Measurements from ENCODE around the gene ECE2.

ECE2 gene

GRCh38 chr3:184275961-184276910, at the start of gene ECE2:
TSS of gene ECE2 (plus strand) at chr3:184276022. CDS start at chr3:184276154, 132 bp downstream.
- DNase-seq = no peak

- DNase-seq = peak; percentile 43
Measured at GRCh38 chr3:184227481-184227935, 48.3 kb upstream of the ECE2 start.

- DNase-seq = no peak
Measured at GRCh38 chr3:184228376-184229137, 47.3 kb upstream of the ECE2 start.

GRCh38 chr3:184229394-184230080, 46.3 kb upstream of the ECE2 start, which contains the start of gene VWA5B2:
TSS of gene VWA5B2 (plus strand) at chr3:184229585. CDS start at chr3:184230529, 944 bp downstream.
- DNase-seq = peak; percentile 58

- DNase-seq = no peak
Measured at GRCh38 chr3:184230081-184230602, 45.7 kb upstream of the ECE2 start.

GRCh38 chr3:184230603-184231528, 45.0 kb upstream of the ECE2 start:
- no peak for DNase-seq

- no peak for DNase-seq
Measured at GRCh38 chr3:184231671-184232070, 44.2 kb upstream of the ECE2 start.

DNA sequence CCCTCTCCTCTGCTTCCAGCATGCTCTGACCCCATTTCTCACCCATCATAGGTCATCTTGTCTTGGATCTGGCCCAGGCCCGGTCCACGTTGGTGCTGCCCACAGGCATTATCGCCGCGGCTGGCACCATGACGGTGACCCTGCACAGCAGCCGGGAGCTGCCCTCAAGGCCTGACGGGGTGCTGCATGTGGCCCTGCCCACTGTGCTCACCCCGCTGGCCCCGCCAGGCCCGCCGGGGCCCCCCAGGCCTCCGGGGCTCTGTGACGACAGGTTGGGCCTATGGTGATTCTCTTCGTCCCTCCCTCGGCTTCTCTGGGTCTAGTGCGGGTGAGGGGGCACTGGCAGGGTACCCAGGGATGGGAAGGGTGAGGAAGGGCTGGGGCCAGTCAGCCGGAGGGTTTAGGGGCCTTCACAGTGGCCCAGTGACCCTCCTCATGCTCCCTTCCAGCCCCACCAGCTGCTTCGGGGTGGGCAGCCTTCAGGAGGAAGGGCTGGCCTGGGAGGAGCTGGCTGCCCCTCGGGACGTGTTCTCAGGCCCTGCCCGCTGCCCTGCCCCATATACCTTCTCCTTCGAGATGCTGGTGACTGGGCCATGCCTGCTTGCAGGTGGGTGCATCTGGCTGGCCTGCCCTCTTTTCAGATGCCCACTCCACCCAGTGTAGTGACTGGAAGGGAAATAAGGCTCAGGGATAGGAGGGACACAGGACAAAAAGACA, 42.5 kb upstream of the ECE2 start:
- no peak for DNase-seq

DNA sequence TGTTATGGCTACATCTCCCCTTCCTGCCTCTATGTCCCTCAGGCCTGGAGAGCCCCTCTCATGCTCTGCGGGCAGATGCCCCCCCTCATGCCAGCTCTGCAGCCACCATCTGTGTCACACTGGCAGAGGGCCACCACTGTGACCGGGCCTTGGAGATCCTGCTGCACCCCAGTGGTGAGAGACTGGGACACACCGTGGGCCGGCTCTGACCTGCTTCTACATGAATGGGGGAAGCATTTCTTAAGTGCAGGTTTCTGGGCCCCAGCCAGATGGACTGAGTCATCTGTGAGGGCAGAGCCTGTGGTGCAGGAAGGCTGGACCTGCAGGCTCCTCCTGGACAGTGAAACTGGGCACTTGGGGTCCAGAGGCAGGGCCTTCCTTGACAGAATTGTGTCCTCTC, 41.6 kb upstream of the ECE2 start:
- no peak for DNase-seq

- no peak for DNase-seq
Measured at GRCh38 chr3:184234671-184235380, 41.0 kb upstream of the ECE2 start.

- no peak for DNase-seq
Measured at GRCh38 chr3:184235381-184236032, 40.3 kb upstream of the ECE2 start.

GRCh38 chr3:184236033-184236410, 39.8 kb upstream of the ECE2 start:
- no peak for DNase-seq

GRCh38 chr3:184236636-184237035, 39.2 kb upstream of the ECE2 start:
- no peak for DNase-seq

- DNase-seq = no peak
Measured at GRCh38 chr3:184237211-184237610, 38.6 kb upstream of the ECE2 start.

GRCh38 chr3:184237807-184238206, 38.0 kb upstream of the ECE2 start:
- no peak for DNase-seq

- no peak for DNase-seq
Measured at GRCh38 chr3:184238246-184238818, 37.5 kb upstream of the ECE2 start.

DNA sequence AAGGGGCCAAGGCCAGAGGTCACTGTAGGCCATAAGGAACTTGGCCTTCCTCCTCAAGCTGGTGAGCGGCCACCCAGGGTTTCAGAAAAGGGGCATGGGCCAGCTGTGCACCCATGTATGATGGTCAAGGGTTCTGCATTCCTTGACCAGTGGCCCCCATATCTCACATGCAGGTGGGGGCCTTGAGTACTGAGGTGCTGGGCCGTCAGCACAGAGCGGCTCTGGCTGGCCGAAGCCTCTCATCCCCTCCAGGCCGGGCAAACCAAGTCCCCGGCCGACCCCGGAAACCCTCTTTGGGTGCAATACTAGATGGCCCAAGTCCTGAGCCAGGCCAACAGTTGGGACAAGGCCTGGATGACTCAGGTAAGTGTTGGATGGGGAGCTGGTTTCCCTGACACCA, 36.6 kb upstream of the ECE2 start:
- no peak for DNase-seq

DNA sequence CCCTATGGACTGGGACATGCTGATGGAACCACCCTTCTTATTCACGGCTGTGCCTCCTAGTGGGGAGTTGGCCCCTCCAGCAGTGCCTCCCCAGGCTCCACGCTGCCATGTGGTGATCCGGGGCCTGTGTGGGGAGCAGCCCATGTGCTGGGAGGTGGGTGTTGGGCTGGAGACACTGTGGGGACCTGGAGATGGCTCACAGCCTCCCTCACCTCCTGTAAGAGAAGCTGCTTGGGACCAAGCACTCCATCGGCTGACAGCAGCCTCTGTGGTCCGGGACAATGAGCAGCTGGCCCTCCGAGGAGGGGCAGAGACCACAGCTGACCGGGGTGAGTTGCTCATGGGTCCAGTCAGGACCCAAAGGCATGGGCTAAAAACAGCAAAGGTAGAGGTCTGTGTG, 36.1 kb upstream of the ECE2 start:
- DNase-seq = no peak

DNA sequence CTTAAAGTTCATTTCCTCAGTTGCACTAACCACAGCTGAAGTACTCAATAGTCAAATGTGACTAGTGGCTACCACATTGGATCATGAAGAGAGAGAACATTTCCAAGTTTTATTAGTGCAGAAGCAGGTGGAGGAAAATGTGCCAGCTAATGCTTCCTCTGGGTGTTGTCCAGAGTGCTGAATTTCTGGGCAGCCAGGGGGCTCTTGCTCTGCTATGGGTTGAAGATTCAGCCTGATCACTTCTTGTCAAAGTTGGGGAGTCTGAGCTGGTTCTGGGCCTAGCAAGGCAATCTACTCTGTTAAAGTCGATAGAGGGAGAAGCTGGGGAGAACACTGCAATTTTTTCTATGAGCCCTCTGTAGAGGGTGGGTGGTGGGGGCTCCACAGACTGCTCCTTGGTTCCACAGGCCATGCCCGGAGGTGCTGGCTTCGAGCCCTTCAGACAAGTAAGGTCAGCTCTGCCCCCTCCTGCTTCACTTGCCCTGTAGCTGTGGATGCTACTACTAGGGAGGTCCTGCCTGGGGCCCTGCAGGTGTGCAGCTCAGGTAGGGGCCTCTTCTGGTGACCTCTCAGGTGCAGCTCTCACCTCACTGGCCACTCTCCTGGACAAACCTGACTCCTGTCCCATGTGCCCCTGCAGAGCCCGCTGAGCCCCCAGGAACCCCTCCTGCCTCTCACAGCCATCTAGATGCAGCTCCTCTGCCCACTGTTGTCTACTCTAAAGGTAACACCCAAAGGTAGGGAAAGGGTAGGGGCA, 35.3 kb upstream of the ECE2 start:
- DNase-seq = no peak

All from stimulated activated CD4-positive, alpha-beta T cell treated with anti-CD3 and anti-CD28 coated beads, Interleukin-1b, Interleukin-23, amount 100 ng/mL, for 48 hours (primary cell).